ENCODE results near the gene TADA3. TPM values are rescaled to one million over a fixed set of nuclear protein-coding genes. Genes with fewer than 3 reads are reported as not detected.

Gene TADA3
- total and polyA plus RNA-seq, 2 donors (not counting 1 experiment from before 2014, with no cell fraction given) = 51.2 to 87.9 TPM

DNA sequence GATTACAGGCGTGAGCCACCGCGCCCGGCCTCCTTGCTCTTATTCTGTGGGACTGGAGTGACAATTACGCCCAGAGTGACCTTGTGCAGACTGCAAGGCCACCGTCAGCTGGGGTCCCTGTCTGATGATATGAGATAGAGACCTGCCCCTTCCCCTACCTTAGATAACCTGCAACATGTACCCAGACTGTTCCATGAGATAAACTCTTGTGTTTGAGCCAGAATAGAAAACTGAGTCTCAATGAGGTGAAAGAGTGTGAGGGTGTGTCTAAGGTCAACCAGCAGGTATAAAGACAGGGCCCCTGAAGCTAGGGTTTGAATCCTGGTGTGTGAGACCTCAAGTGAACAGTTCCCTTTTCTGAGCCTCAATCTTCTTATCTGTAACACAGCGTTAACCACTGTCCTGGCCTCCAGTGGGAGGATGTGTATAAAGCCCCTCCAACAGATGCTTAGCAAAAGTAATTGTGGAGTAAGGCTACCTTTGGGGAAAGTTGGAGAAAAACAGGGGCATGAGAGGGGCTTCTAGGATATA lies 6.0 kb downstream of the TADA3 start:
- Histone ChIP-seq H3K79me2 (ENCODE audit: control insufficient read depth, insufficient read depth, low read length) (peaks cover 2% of the 10 kb centered on the region), H3K9ac (ENCODE audit: insufficient read depth, low read length) (no peak overlapping the region), H2AFZ (ENCODE audit: low read length) (no peak overlapping the region), H3K4me1 (ENCODE audit: control insufficient read depth, extremely low read depth, insufficient read depth, low read length) (no peaks in the 10 kb centered on the region), H3K9me3 (ENCODE audit: control insufficient read depth, insufficient read depth, low read depth, low read length) (no peaks in the 10 kb centered on the region), H4K20me1 (ENCODE audit: control insufficient read depth, extremely low read depth, insufficient read depth, low read length) (no peaks in the 10 kb centered on the region), H3K4me3 (replicated peaks in 1 of 4; ENCODE audit: control extremely low read depth in 1 of 4, insufficient read depth in 1 of 4, low read depth in 3 of 4, low read length in 4 of 4) (no peak overlapping the region), H3K27me3 (ENCODE audit: control insufficient read depth, insufficient read depth, low read length) (no peaks in the 10 kb centered on the region), H3K36me3 (ENCODE audit: control insufficient read depth, insufficient read depth, low read length) (peaks cover 28% of the 10 kb centered on the region), H3K4me2 (ENCODE audit: extremely low read depth, insufficient read depth, low read length) (no peak overlapping the region), H3K27ac (ENCODE audit: insufficient read depth, low read length) (no peak overlapping the region)
- TF ChIP-seq, protein P1, sequence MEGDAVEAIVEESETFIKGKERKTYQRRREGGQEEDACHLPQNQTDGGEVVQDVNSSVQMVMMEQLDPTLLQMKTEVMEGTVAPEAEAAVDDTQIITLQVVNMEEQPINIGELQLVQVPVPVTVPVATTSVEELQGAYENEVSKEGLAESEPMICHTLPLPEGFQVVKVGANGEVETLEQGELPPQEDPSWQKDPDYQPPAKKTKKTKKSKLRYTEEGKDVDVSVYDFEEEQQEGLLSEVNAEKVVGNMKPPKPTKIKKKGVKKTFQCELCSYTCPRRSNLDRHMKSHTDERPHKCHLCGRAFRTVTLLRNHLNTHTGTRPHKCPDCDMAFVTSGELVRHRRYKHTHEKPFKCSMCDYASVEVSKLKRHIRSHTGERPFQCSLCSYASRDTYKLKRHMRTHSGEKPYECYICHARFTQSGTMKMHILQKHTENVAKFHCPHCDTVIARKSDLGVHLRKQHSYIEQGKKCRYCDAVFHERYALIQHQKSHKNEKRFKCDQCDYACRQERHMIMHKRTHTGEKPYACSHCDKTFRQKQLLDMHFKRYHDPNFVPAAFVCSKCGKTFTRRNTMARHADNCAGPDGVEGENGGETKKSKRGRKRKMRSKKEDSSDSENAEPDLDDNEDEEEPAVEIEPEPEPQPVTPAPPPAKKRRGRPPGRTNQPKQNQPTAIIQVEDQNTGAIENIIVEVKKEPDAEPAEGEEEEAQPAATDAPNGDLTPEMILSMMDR (conservative IDR thresholded peaks at IDR 0.05 in 1 of 2, IDR thresholded peaks at IDR 0.05 in 1 of 2; ENCODE audit: low read depth in 1 of 2, low read length in 2 of 2) = no peak
- TF ChIP-seq EZH2 (IDR thresholded peaks at IDR 0.05; ENCODE audit: low read length, missing control alignments) = no peak
- no peak for DNase-seq (ENCODE audit: low read depth in 2 of 2)

DNA sequence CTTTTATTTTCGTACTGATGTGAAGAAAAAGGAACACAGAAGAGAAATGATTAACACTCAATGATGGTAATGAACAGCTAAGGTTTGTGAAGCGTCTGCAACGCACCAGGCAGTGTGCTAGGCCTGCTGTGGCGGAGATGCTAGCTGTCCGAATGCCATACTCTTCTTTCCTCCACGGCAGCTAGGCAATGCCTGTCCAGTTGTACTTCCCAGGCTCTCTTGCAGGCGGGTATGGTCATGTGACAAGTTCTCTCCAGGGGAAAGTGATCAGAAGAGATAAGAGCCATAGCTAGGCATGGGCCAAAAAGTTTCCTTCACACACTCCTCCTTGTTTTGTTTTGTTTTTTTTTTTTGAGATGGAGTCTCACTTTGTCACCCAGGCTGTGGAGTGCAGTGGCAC lies 6.7 kb downstream of the TADA3 start:
- DNase-seq (ENCODE audit: low read depth in 2 of 2) = no peak
- H3K27ac ChIP-seq (ENCODE audit: insufficient read depth, low read length) = no peak overlapping the region
- peaks cover 29% of the 10 kb centered on the region for H3K36me3 ChIP-seq (ENCODE audit: control insufficient read depth, insufficient read depth, low read length)
- H4K20me1 ChIP-seq (ENCODE audit: control insufficient read depth, extremely low read depth, insufficient read depth, low read length) = no peaks in the 10 kb centered on the region
- H3K79me2 ChIP-seq (ENCODE audit: control insufficient read depth, insufficient read depth, low read length) = no peaks in the 10 kb centered on the region
- H2AFZ ChIP-seq (ENCODE audit: low read length) = no peak overlapping the region
- no peak overlapping the region for H3K4me2 ChIP-seq (ENCODE audit: extremely low read depth, insufficient read depth, low read length)
- no peak overlapping the region for H3K9ac ChIP-seq (ENCODE audit: insufficient read depth, low read length)
- H3K9me3 ChIP-seq (ENCODE audit: control insufficient read depth, insufficient read depth, low read depth, low read length) = no peaks in the 10 kb centered on the region
- H3K27me3 ChIP-seq (ENCODE audit: control insufficient read depth, insufficient read depth, low read length) = no peaks in the 10 kb centered on the region
- no peak overlapping the region for H3K4me3 ChIP-seq (replicated peaks in 1 of 4; ENCODE audit: control extremely low read depth in 1 of 4, insufficient read depth in 1 of 4, low read depth in 3 of 4, low read length in 4 of 4)
- TF ChIP-seq EZH2 (IDR thresholded peaks at IDR 0.05; ENCODE audit: low read length, missing control alignments) = no peak
- TF ChIP-seq, protein P1 (conservative IDR thresholded peaks at IDR 0.05 in 1 of 2, IDR thresholded peaks at IDR 0.05 in 1 of 2; ENCODE audit: low read depth in 1 of 2, low read length in 2 of 2) = no peak
- no peaks in the 10 kb centered on the region for H3K4me1 ChIP-seq (ENCODE audit: control insufficient read depth, extremely low read depth, insufficient read depth, low read length)

DNA sequence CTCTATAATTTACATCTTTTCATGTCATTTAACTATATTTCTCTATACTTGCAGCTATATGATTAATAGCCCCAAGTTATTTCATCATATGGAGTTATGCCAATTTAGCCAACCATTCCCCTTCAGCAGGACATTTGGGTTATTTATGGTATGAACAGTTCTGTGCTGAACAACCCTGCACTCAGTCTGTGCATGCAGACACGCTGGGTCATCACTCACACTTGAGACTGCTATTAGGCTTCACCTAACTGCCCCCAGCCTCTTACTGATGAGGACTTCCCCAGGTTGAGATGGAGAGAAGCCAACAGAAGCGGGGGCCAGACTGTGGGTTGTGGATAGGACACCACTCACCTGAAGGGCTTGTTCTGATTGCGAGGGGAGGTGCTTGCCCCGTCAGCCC lies 7.3 kb downstream of the TADA3 start:
- Histone ChIP-seq H3K9me3 (ENCODE audit: control insufficient read depth, insufficient read depth, low read depth, low read length) (no peaks in the 10 kb centered on the region), H3K4me1 (ENCODE audit: control insufficient read depth, extremely low read depth, insufficient read depth, low read length) (no peaks in the 10 kb centered on the region), H2AFZ (ENCODE audit: low read length) (no peak overlapping the region), H4K20me1 (ENCODE audit: control insufficient read depth, extremely low read depth, insufficient read depth, low read length) (no peaks in the 10 kb centered on the region), H3K9ac (ENCODE audit: insufficient read depth, low read length) (no peak overlapping the region), H3K36me3 (ENCODE audit: control insufficient read depth, insufficient read depth, low read length) (peaks cover 31% of the 10 kb centered on the region), H3K79me2 (ENCODE audit: control insufficient read depth, insufficient read depth, low read length) (no peaks in the 10 kb centered on the region), H3K27me3 (ENCODE audit: control insufficient read depth, insufficient read depth, low read length) (no peaks in the 10 kb centered on the region), H3K4me2 (ENCODE audit: extremely low read depth, insufficient read depth, low read length) (no peak overlapping the region), H3K27ac (ENCODE audit: insufficient read depth, low read length) (no peak overlapping the region), H3K4me3 (replicated peaks in 1 of 4; ENCODE audit: control extremely low read depth in 1 of 4, insufficient read depth in 1 of 4, low read depth in 3 of 4, low read length in 4 of 4) (no peak overlapping the region)
- TF ChIP-seq, protein P1 (conservative IDR thresholded peaks at IDR 0.05 in 1 of 2, IDR thresholded peaks at IDR 0.05 in 1 of 2; ENCODE audit: low read depth in 1 of 2, low read length in 2 of 2) = no peak
- no peak for TF ChIP-seq EZH2 (IDR thresholded peaks at IDR 0.05; ENCODE audit: low read length, missing control alignments)
- peak in 1 of 2 donors; percentile 52 for DNase-seq (ENCODE audit: low read depth in 2 of 2)

All from fibroblast of lung (primary cell).